OCI-LY1 (cell line): Measurements from ENCODE around the gene HTR1E.

ENCODE experiments used
- H2AFZ ChIP-seq: fragments of 200-600 bp; sonication (generic), shearing (Covaris generic); 2 replicates; pipeline ENCODE4 v1.6.0; 2014; ENCODE audit warnings: antibody characterized with exemption, mild to moderate bottlenecking, low read length
- H3F3A ChIP-seq: fragments of 200-600 bp; sonication (generic), shearing (Covaris generic); 2 replicates; pipeline ENCODE4 v1.6.0; 2014; ENCODE audit warnings: mild to moderate bottlenecking, antibody characterized with exemption, low read length, moderate library complexity; ENCODE audit not compliant: insufficient read depth
- H3K27ac ChIP-seq: fragments of 200-600 bp; sonication (generic); 2 replicates; pipeline ENCODE4 v1.5.1; 2014; ENCODE audit warnings: low read length, mixed run types, mild to moderate bottlenecking, low read depth; ENCODE audit not compliant: poor library complexity, severe bottlenecking
- H3K27me3 ChIP-seq: fragments of 200-600 bp; sonication (generic); 2 replicates; pipeline ENCODE4 v1.6.0; 2014; ENCODE audit warnings: antibody characterized with exemption, mild to moderate bottlenecking, low read length, moderate library complexity; ENCODE audit not compliant: insufficient read depth
- H3K36me3 ChIP-seq: fragments of 200-600 bp; sonication (generic); 2 replicates; pipeline ENCODE4 v1.6.1; 2014; ENCODE audit warnings: mild to moderate bottlenecking, antibody characterized with exemption, low read length, moderate library complexity, mixed read lengths; ENCODE audit not compliant: insufficient read depth
- H3K4me1 ChIP-seq: fragments of 200-600 bp; sonication (generic); 2 replicates; pipeline ENCODE4 v1.5.1; 2014; ENCODE audit warnings: mild to moderate bottlenecking, low read length, moderate library complexity; ENCODE audit not compliant: insufficient read depth, severe bottlenecking
- H3K4me2 ChIP-seq: fragments of 200-600 bp; sonication (generic), shearing (Covaris generic); 2 replicates; pipeline ENCODE4 v1.6.1; 2014; ENCODE audit warnings: low read length
- H3K4me3 ChIP-seq: fragments of 200-600 bp; sonication (generic); 2 replicates; pipeline ENCODE4 v1.5.1; 2014; ENCODE audit warnings: low read length, low read depth, mild to moderate bottlenecking, mixed read lengths; ENCODE audit not compliant: poor library complexity, severe bottlenecking
- H3K79me2 ChIP-seq: fragments of 200-600 bp; shearing (Covaris generic); 2 replicates; pipeline ENCODE4 v1.6.1; 2016; ENCODE audit warnings: mixed run types, low read length, mixed read lengths; ENCODE audit not compliant: insufficient read depth
- H3K9ac ChIP-seq: fragments of 200-600 bp; sonication (generic), shearing (Covaris generic); 2 replicates; pipeline ENCODE4 v1.6.1; 2014; ENCODE audit warnings: mild to moderate bottlenecking, low read length, mixed read lengths
- H3K9me2 ChIP-seq: fragments of 200-600 bp; sonication (generic), shearing (Covaris generic); 2 replicates; pipeline ENCODE4 v1.6.1; 2014; ENCODE audit warnings: low read depth, mild to moderate bottlenecking, low read length, mixed read lengths
- H3K9me3 ChIP-seq: fragments of 200-600 bp; shearing (Covaris generic); 2 replicates; pipeline ENCODE4 v1.6.1; 2014; ENCODE audit warnings: low read length, mixed read lengths
- H4K20me1 ChIP-seq: fragments of 200-600 bp; sonication (generic), shearing (Covaris generic); 2 replicates; pipeline ENCODE4 v1.6.0; 2016; ENCODE audit warnings: mild to moderate bottlenecking, low read length; ENCODE audit not compliant: insufficient read depth
- EZH2 ChIP-seq: fragments of 200-600 bp; sonication (generic), shearing (Covaris generic); IDR thresholded peaks from 2 replicates; pipeline ENCODE4 v1.8.0; 2017; ENCODE audit warnings: borderline replicate concordance, mixed run types, mild to moderate bottlenecking, antibody characterized with exemption, low read length, moderate library complexity, mixed read lengths
- TF ChIP-seq, protein P1 (sequence below): fragments of 200-600 bp; sonication (generic), shearing (Covaris generic); IDR thresholded peaks from 2 replicates; pipeline ENCODE4 v1.5.1; 2017; ENCODE audit warnings: mild to moderate bottlenecking, antibody characterized with exemption, low read length, moderate library complexity, mixed read lengths

Gene HTR1E

DNA sequence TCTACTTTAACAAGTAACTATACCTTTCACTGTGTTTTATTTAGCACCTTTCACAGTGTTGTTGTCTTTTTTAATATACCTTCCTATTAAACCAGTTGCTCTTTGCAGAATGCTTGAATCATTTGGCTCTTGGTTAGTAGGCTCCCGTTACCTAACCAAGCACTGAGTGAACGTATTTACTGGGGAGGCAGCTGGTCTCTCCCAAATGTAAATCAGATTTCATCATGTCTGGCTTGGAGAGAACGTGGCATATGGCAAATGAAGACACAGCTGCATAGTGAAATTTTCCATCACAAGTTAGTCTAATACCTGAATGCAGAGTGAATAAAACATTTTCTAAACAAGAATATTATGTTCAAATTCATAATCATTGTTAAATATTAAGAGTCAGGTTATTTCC is 12.4 kb downstream of the HTR1E start:
- Histone ChIP-seq H3K4me1 (no peaks in the 10 kb centered on the region), H4K20me1 (no peaks in the 10 kb centered on the region), H3K27me3 (no peaks in the 10 kb centered on the region), H3K4me3 (no peak overlapping the region), H3K79me2 (no peaks in the 10 kb centered on the region), H2AFZ (no peak overlapping the region), H3F3A (no peaks in the 10 kb centered on the region), H3K36me3 (no peaks in the 10 kb centered on the region), H3K4me2 (no peak overlapping the region), H3K27ac (no peak overlapping the region), H3K9me3 (no peaks in the 10 kb centered on the region), H3K9me2 (no peaks in the 10 kb centered on the region), H3K9ac (no peak overlapping the region)
- TF ChIP-seq EZH2: no peak
- TF ChIP-seq, protein P1, sequence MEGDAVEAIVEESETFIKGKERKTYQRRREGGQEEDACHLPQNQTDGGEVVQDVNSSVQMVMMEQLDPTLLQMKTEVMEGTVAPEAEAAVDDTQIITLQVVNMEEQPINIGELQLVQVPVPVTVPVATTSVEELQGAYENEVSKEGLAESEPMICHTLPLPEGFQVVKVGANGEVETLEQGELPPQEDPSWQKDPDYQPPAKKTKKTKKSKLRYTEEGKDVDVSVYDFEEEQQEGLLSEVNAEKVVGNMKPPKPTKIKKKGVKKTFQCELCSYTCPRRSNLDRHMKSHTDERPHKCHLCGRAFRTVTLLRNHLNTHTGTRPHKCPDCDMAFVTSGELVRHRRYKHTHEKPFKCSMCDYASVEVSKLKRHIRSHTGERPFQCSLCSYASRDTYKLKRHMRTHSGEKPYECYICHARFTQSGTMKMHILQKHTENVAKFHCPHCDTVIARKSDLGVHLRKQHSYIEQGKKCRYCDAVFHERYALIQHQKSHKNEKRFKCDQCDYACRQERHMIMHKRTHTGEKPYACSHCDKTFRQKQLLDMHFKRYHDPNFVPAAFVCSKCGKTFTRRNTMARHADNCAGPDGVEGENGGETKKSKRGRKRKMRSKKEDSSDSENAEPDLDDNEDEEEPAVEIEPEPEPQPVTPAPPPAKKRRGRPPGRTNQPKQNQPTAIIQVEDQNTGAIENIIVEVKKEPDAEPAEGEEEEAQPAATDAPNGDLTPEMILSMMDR: no peak

DNA sequence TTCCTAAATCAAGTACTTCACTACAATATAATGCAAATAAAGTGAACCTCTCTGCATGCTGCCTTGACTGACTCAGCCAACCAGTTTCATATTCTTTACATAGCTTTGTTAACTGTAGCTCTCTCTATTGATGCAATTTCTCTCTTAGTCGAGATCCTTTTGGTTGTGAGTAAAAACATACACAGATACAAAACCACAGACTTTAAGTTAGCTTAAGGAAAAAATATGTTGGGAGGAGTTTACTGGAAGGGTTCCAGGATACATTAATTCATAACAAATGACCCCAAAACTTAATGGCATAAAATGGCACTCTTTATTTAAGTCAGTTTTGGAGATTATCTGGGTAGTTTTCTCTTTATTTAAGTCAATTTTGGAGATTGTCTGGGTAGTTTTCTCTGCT is 15.7 kb downstream of the HTR1E start:
- Histone ChIP-seq H3K9ac (no peak overlapping the region), H3K79me2 (no peaks in the 10 kb centered on the region), H3K9me2 (no peaks in the 10 kb centered on the region), H3K4me3 (no peak overlapping the region), H3K36me3 (no peaks in the 10 kb centered on the region), H3K27me3 (no peaks in the 10 kb centered on the region), H4K20me1 (no peaks in the 10 kb centered on the region), H2AFZ (no peak overlapping the region), H3K4me1 (no peaks in the 10 kb centered on the region), H3K9me3 (no peaks in the 10 kb centered on the region), H3K4me2 (no peak overlapping the region), H3F3A (no peaks in the 10 kb centered on the region), H3K27ac (no peak overlapping the region)
- TF ChIP-seq, protein P1: no peak
- no peak for TF ChIP-seq EZH2

DNA sequence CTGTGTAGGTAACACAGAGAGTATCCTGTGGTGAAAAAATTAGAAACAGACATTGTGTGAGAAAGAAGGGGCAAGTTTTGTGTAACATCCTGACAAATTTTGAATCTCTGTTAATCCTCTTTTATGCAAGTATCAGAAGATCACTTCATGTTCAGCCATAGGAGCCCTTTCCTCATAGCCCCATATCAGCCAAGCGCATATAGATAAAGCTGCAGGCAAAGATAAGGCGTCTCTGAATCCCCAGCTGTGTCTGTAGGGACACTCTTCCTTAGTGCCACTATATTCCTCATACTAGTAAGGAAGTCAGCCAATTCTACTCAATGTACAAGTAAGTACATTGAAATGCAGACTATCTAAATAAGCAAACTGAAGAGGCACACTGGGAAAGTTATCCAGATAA is 22.3 kb downstream of the HTR1E start:
- Histone ChIP-seq H3K27me3 (no peaks in the 10 kb centered on the region), H3K4me2 (no peak overlapping the region), H3K4me3 (no peak overlapping the region), H3F3A (no peaks in the 10 kb centered on the region), H3K36me3 (no peaks in the 10 kb centered on the region), H2AFZ (no peak overlapping the region), H3K9ac (no peak overlapping the region), H4K20me1 (no peaks in the 10 kb centered on the region), H3K9me3 (no peaks in the 10 kb centered on the region), H3K79me2 (no peaks in the 10 kb centered on the region), H3K27ac (no peak overlapping the region), H3K4me1 (no peaks in the 10 kb centered on the region), H3K9me2 (no peaks in the 10 kb centered on the region)
- no peak for TF ChIP-seq EZH2
- TF ChIP-seq, protein P1: no peak
